HG02610 (cell line): ENCODE measurements around the gene SNED1.
"Not testable (repeated sequence)": the region's sequence is repeated elsewhere in the genome, so short reads cannot be mapped to it uniquely, and the experiment has no call there.

ENCODE experiments used
- ATAC-seq: cut with Tn5 transposase; IDR thresholded peaks from one replicate; pipeline ENCODE4 v1.9.1; 2021; ENCODE audit warnings: mild to moderate bottlenecking, moderate library complexity; ENCODE audit not compliant: unreplicated experiment

The SNED1 gene

GRCh38 chr2:241081643-241082340 is 83.4 kb downstream of the SNED1 start:
- no peak for ATAC-seq

GRCh38 chr2:241082341-241083090 is 84.1 kb downstream of the SNED1 start:
- ATAC-seq, result no peak

- ATAC-seq, result no peak
Measured at GRCh38 chr2:241083091-241083415, 84.6 kb downstream of the SNED1 start.

- no peak for ATAC-seq
Measured at GRCh38 chr2:241084856-241085444, 86.5 kb downstream of the SNED1 start.

GRCh38 chr2:241087420-241088268 is 89.2 kb downstream of the SNED1 start:
- peak; percentile 71 for ATAC-seq

- ATAC-seq, result peak; percentile 47
Measured at GRCh38 chr2:241088376-241088775, 90.0 kb downstream of the SNED1 start.

GRCh38 chr2:241088791-241089732 is 90.6 kb downstream of the SNED1 start:
- no peak for ATAC-seq

GRCh38 chr2:241091201-241091600 is 92.8 kb downstream of the SNED1 start:
- no peak for ATAC-seq

- no peak for ATAC-seq
Measured at GRCh38 chr2:241091734-241092445, 93.5 kb downstream of the SNED1 start.

- no peak for ATAC-seq
Measured at GRCh38 chr2:241092677-241093076, 94.3 kb downstream of the SNED1 start.

GRCh38 chr2:241093133-241093781 is 94.8 kb downstream of the SNED1 start:
- ATAC-seq, result not testable (repeated sequence)

GRCh38 chr2:241094172-241094571 is 95.8 kb downstream of the SNED1 start:
- no peak for ATAC-seq

GRCh38 chr2:241094924-241095420 is 96.6 kb downstream of the SNED1 start:
- no peak for ATAC-seq

- no peak for ATAC-seq
Measured at GRCh38 chr2:241095594-241096290, 97.3 kb downstream of the SNED1 start.

- peak; percentile 47 for ATAC-seq
Measured at GRCh38 chr2:241096979-241097378, 98.6 kb downstream of the SNED1 start.

GRCh38 chr2:241099246-241099645 is 100.8 kb downstream of the SNED1 start:
- ATAC-seq, result no peak

- peak; percentile 82 for ATAC-seq
Measured at GRCh38 chr2:241102239-241102803, 103.9 kb downstream of the SNED1 start, which contains the start of gene MTERF4. Gene MTERF4 (minus strand): TSS chr2:241102287. CDS start chr2:241102273, 14 bp downstream.

- no peak for ATAC-seq
Measured at GRCh38 chr2:241103176-241103595, 104.8 kb downstream of the SNED1 start.
